Adrenal gland (tissue), 5 donors: ENCODE data around the gene ATP8A2.

Experiments
- CTCF ChIP-seq, 6 experiments: fragments of 450-650 bp in 4 of 6; fragments of 200-600 bp in 2 of 6; sonication (generic) in 1 of 6; IDR thresholded peaks; 1 replicate in 5 of 6; 2 replicates in 1 of 6; pipeline versions ENCODE4 v1.5.1 to v1.8.0; 2016 to 2021; ENCODE audit warnings: antibody characterized with exemption in 6 of 6, mild to moderate bottlenecking in 2 of 6, moderate library complexity in 1 of 6
- POLR2A ChIP-seq, 2 donors: fragments of 450-650 bp; IDR thresholded peaks; one replicate each; pipeline ENCODE4 v1.6.1; 2017; ENCODE audit warnings: antibody characterized with exemption in 2 of 2, mild to moderate bottlenecking in 2 of 2, moderate library complexity in 1 of 2
- donor health status: DM: no; HTN: no; CAD: no.

GRCh38 chr13:26042785-26043184 lies 671.0 kb downstream of the ATP8A2 start:
- TF ChIP-seq POLR2A (IDR thresholded peaks at IDR 0.05): no peak
- TF ChIP-seq CTCF (IDR thresholded peaks at IDR 0.05): no peak
